A549 (cell line): ENCODE data around the gene WNT7B. TPM values are rescaled to one million over a fixed set of nuclear protein-coding genes. Genes with fewer than 3 reads are reported as not detected.

Experiments used
- ATAC-seq, 2 experiments: fragments of 200-7000 bp in 1 of 2; fragments of >200 bp in 1 of 2; cut with Nextera tagmentation in 1 of 2; cut with Tn5 transposase in 1 of 2; 3 replicates each; pipeline versions ENCODE4 v1.8.0 to v1.9.1; 2018 to 2020; ENCODE audit warnings: mild to moderate bottlenecking in 1 of 2, moderate library complexity in 1 of 2
- CTCF ChIA-PET: fragments of 300-600 bp; sonication (Branson Sonifier 250); formaldehyde crosslinking; extraction: SDS; loops from one replicate; lab custom pipeline; 2021; ENCODE audit warnings: antibody characterized with exemption, inconsistent platforms; lab: Yijun Ruan, JAX
- POLR2A ChIA-PET: fragments of 350-600 bp; formaldehyde crosslinking; extraction: SDS; loops from one replicate; lab custom pipeline; 2021; ENCODE audit warnings: antibody characterized with exemption, inconsistent platforms; lab: Yijun Ruan, JAX
- DNase-seq, 2 experiments: peaks; one replicate each; pipeline versions ENCODE4 v3.0.0 to v3.0.0-alpha.2; 2011 to 2016; ENCODE audit warnings: low read depth in 1 of 2, low spot score in 1 of 2
- FAIRE-seq: peaks from 2 replicates; lab custom pipeline; 2011; peaks lifted over from hg19 to GRCh38; lab: Jason Lieb, UNC
- H3K27ac ChIP-seq, 2 experiments: fragments of >200 bp; sonication (Bioruptor Twin); formaldehyde crosslinking; 3 replicates each; pipeline ENCODE4 v1.5.1; 2016 to 2017
- H3K4me1 ChIP-seq: fragments of >200 bp; sonication (Bioruptor Twin); formaldehyde crosslinking; 3 replicates; pipeline ENCODE4 v1.6.1; 2016
- H3K4me2 ChIP-seq: fragments of >200 bp; sonication (Bioruptor Twin); formaldehyde crosslinking; 3 replicates; pipeline ENCODE4 v1.6.1; 2016
- H3K4me3 ChIP-seq: fragments of >200 bp; sonication (Bioruptor Twin); formaldehyde crosslinking; 3 replicates; pipeline ENCODE4 v1.5.1; 2016
- H3K9me3 ChIP-seq: fragments of >200 bp; sonication (Bioruptor Twin); formaldehyde crosslinking; 3 replicates; pipeline ENCODE4 v1.6.1; 2016
- CHD2 ChIP-seq: fragments of 150-350 bp; IDR thresholded peaks from 2 replicates; pipeline ENCODE4 v1.6.1; 2014; ENCODE audit warnings: low read length; ENCODE audit not compliant: partially characterized antibody
- CHD4 ChIP-seq: fragments of 200-600 bp; sonication (generic); IDR thresholded peaks from 2 replicates; pipeline ENCODE4 v1.6.1; 2016; ENCODE audit warnings: antibody characterized with exemption, mild to moderate bottlenecking, borderline replicate concordance
- EHMT2 ChIP-seq: fragments of 200-600 bp; sonication (generic); IDR thresholded peaks from 2 replicates; pipeline ENCODE4 v1.6.1; 2016; ENCODE audit warnings: antibody characterized with exemption, low read depth, mild to moderate bottlenecking, moderate library complexity
- ELK1 ChIP-seq: fragments of 150-350 bp; IDR thresholded peaks from 2 replicates; pipeline ENCODE4 v1.6.1; 2014; ENCODE audit warnings: low read depth, mild to moderate bottlenecking, low read length
- EP300 ChIP-seq, 2 experiments: fragments of >200 bp; sonication (Bioruptor Twin); formaldehyde crosslinking; IDR thresholded peaks; 2 replicates in 1 of 2; 3 replicates in 1 of 2; pipeline ENCODE4 v1.6.1; 2016 to 2017
- ESRRA ChIP-seq: fragments of 150-350 bp; IDR thresholded peaks from 2 replicates; pipeline ENCODE4 v1.6.1; 2014; ENCODE audit warnings: mild to moderate bottlenecking, low read length, borderline replicate concordance
- GATA3 ChIP-seq: IDR thresholded peaks from 2 replicates; pipeline ENCODE4 v1.6.1; 2012; ENCODE audit warnings: borderline replicate concordance
- HDAC2 ChIP-seq: fragments of 200-600 bp; sonication (generic); IDR thresholded peaks from 2 replicates; pipeline ENCODE4 v1.6.1; 2016
- HEYL ChIP-seq: fragments of 250-450 bp; sonication (Bioruptor Pico); IDR thresholded peaks from 2 replicates; pipeline ENCODE4 v1.8.0; 2021; ENCODE audit warnings: mild to moderate bottlenecking, moderate library complexity
- JUN ChIP-seq, 2 experiments: fragments of >200 bp; sonication (Bioruptor Twin); formaldehyde crosslinking; IDR thresholded peaks; 2 replicates in 1 of 2; 3 replicates in 1 of 2; pipeline ENCODE4 v1.6.1; 2016 to 2017
- JUNB ChIP-seq: fragments of >200 bp; sonication (Bioruptor Twin); formaldehyde crosslinking; IDR thresholded peaks from 2 replicates; pipeline ENCODE4 v1.6.1; 2016
- MAFK ChIP-seq: fragments of 450-650 bp; IDR thresholded peaks from 2 replicates; pipeline ENCODE4 v1.6.1; 2014; ENCODE audit not compliant: partially characterized antibody
- NR3C1 ChIP-seq: fragments of >200 bp; sonication (Bioruptor Twin); formaldehyde crosslinking; IDR thresholded peaks from 3 replicates; pipeline ENCODE4 v1.6.1; 2017
- PBX3 ChIP-seq: IDR thresholded peaks from 2 replicates; pipeline ENCODE4 v1.6.1; 2012
- PHF8 ChIP-seq: fragments of 200-600 bp; sonication (generic); IDR thresholded peaks from 2 replicates; pipeline ENCODE4 v1.6.1; 2016; ENCODE audit warnings: low read depth, mild to moderate bottlenecking, antibody characterized with exemption, moderate library complexity, borderline replicate concordance
- POLR2A ChIP-seq: IDR thresholded peaks from 2 replicates; pipeline ENCODE4 v1.6.1; 2012; ENCODE audit warnings: mild to moderate bottlenecking, low read length
- RAD21 ChIP-seq, 2 experiments: fragments of >200 bp in 1 of 2; sonication (Bioruptor Twin) in 1 of 2; formaldehyde crosslinking in 1 of 2; IDR thresholded peaks in 1 of 2; conservative IDR thresholded peaks in 1 of 2; 2 replicates in 1 of 2; 3 replicates in 1 of 2; pipeline ENCODE4 v1.6.1; 2012 to 2018; ENCODE audit warnings: inconsistent platforms in 1 of 2
- RARB ChIP-seq: fragments of 250-450 bp; sonication (Bioruptor Pico); IDR thresholded peaks from 2 replicates; pipeline ENCODE4 v1.8.0; 2021; ENCODE audit warnings: mild to moderate bottlenecking, moderate library complexity
- RCOR1 ChIP-seq: fragments of 150-350 bp; IDR thresholded peaks from 2 replicates; pipeline ENCODE4 v1.6.1; 2014; ENCODE audit warnings: antibody characterized with exemption, low read length, low read depth
- SMC3 ChIP-seq: fragments of >200 bp; sonication (Bioruptor Twin); formaldehyde crosslinking; IDR thresholded peaks from 3 replicates; pipeline ENCODE4 v1.6.1; 2018; ENCODE audit warnings: inconsistent platforms
- ZNF302 ChIP-seq: fragments of 250-450 bp; sonication (Bioruptor Pico); IDR thresholded peaks from 2 replicates; pipeline ENCODE4 v1.9.0; 2021; ENCODE audit warnings: inconsistent platforms, mild to moderate bottlenecking, moderate library complexity
- WGBS: methylation state at CpG from one replicate; pipeline ENCODE4 v1.1.6; 2017; ENCODE audit errors: missing lambda C conversion rate; 5-methylcytosine and 5-hydroxymethylcytosine counted together
- polyA plus RNA-seq, 4 experiments: library from polyadenylated mRNA; depleted of rRNA in 3 of 4; stranded (reverse); fragments of >200 nt; fragmentation: RNase III in 1 of 4; extraction: RNeasy Plus Mini Kit Qiagen cat#74134 plus additional on column Dnase treatment in 1 of 4; gene quantifications; 2 replicates in 3 of 4; 3 replicates in 1 of 4; pipeline ENCODE4 v1.2.3, GENCODE V29; 2011 to 2017
- TF ChIP-seq, protein P1 (sequence below): IDR thresholded peaks from 2 replicates; pipeline ENCODE4 v1.6.1; 2012
- TF ChIP-seq, protein P2 (sequence below): fragments of 250-450 bp; sonication (Bioruptor Pico); IDR thresholded peaks from 2 replicates; pipeline ENCODE4 v1.5.0; 2020; ENCODE audit warnings: low read depth, mild to moderate bottlenecking, moderate library complexity
- TF ChIP-seq, protein P3 (sequence below): fragments of >200 bp; sonication (Bioruptor Twin); formaldehyde crosslinking; IDR thresholded peaks from 3 replicates; pipeline ENCODE4 v1.5.1; 2016
- TF ChIP-seq, protein P4 (sequence below): IDR thresholded peaks from 2 replicates; pipeline ENCODE4 v1.6.1; 2012; ENCODE audit warnings: low read depth, borderline replicate concordance

The WNT7B gene
- polyA plus RNA-seq, 2 of the 4 experiments (the other 2 are of a cell fraction) = 16.9 to 80.8 TPM

GRCh38 chr22:46017166-46017565, 40.2 kb upstream of the WNT7B start:
- no peak overlapping the region; a peak in 1 of 6 replicates for H3K27ac ChIP-seq
- FAIRE-seq (no peak), ATAC-seq (no peak)

GRCh38 chr22:46013460-46014416, 36.8 kb upstream of the WNT7B start:
- ChIA-PET CTCF (interaction anchor here (0.6 to 5.4 kb wide), 32 partner anchors 8 to 309 kb away, joined by 3 to 38 read pairs (median 6); no protein-coding TSS in a partner anchor), POLR2A (interaction anchor here (0.7 to 4.7 kb wide), 10 partner anchors 8 to 74 kb away, joined by 3 to 63 read pairs (median 6); no protein-coding TSS in a partner anchor)
- peak; percentile 75 to 95 for DNase-seq
- H3K27ac ChIP-seq = peak overlapping the region; percentile 95 to 98
- WGBS = 1% methylated on average over 33 of the region's 56 CpGs
- H3K4me2 ChIP-seq = peak overlapping the region; percentile 89
- H3K9me3 ChIP-seq = peaks cover 10% of the 10 kb centered on the region; the same call in 2 of the 3 replicates
- H3K4me1 ChIP-seq = peaks cover 35% of the 10 kb centered on the region
- no peak for FAIRE-seq
- ATAC-seq = peak; percentile 96 to 98
- peak overlapping the region; percentile 52 for H3K4me3 ChIP-seq
- peak; percentile 80 for TF ChIP-seq MAFK
- TF ChIP-seq RARB (CRISPR knock-in tag) = no peak
- 0 out of 2 replicates have a peak, but pooled peaks have one; percentile 39 for TF ChIP-seq PHF8
- peak; percentile 62; the same call in 1 of the 2 replicates for TF ChIP-seq JUNB
- TF ChIP-seq CHD2 = no peak
- TF ChIP-seq, protein P1, sequence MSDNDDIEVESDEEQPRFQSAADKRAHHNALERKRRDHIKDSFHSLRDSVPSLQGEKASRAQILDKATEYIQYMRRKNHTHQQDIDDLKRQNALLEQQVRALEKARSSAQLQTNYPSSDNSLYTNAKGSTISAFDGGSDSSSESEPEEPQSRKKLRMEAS = peak; percentile 55
- peak in 1 of 2 experiments; percentile 14; a peak in 1 of 5 replicates for TF ChIP-seq EP300 (IDR thresholded peaks at IDR 0.05)
- peak; percentile 53 to 70 for TF ChIP-seq RAD21 (conservative IDR thresholded peaks at IDR 0.05 in 1 of 2, IDR thresholded peaks at IDR 0.05 in 1 of 2)
- TF ChIP-seq POLR2A = peak; percentile 45
- TF ChIP-seq, protein P2, sequence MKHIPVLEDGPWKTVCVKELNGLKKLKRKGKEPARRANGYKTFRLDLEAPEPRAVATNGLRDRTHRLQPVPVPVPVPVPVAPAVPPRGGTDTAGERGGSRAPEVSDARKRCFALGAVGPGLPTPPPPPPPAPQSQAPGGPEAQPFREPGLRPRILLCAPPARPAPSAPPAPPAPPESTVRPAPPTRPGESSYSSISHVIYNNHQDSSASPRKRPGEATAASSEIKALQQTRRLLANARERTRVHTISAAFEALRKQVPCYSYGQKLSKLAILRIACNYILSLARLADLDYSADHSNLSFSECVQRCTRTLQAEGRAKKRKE (CRISPR knock-in tag) = no peak
- TF ChIP-seq SMC3 = peak; percentile 69
- TF ChIP-seq RCOR1 = no peak
- TF ChIP-seq, protein P3, sequence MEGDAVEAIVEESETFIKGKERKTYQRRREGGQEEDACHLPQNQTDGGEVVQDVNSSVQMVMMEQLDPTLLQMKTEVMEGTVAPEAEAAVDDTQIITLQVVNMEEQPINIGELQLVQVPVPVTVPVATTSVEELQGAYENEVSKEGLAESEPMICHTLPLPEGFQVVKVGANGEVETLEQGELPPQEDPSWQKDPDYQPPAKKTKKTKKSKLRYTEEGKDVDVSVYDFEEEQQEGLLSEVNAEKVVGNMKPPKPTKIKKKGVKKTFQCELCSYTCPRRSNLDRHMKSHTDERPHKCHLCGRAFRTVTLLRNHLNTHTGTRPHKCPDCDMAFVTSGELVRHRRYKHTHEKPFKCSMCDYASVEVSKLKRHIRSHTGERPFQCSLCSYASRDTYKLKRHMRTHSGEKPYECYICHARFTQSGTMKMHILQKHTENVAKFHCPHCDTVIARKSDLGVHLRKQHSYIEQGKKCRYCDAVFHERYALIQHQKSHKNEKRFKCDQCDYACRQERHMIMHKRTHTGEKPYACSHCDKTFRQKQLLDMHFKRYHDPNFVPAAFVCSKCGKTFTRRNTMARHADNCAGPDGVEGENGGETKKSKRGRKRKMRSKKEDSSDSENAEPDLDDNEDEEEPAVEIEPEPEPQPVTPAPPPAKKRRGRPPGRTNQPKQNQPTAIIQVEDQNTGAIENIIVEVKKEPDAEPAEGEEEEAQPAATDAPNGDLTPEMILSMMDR = peak; percentile 61

More at GRCh38 chr22:46017166-46017565, 40.2 kb upstream of the WNT7B start:
- Histone ChIP-seq H3K4me1 (peaks cover 48% of the 10 kb centered on the region), H3K9me3 (no peaks in the 10 kb centered on the region), H3K4me3 (no peak overlapping the region), H3K4me2 (no peak overlapping the region)
- CTCF ChIA-PET = interaction anchor here (0.9 to 2.9 kb wide), 7 partner anchors 9 to 66 kb away, joined by 3 to 17 read pairs (median 5); no protein-coding TSS in a partner anchor
- no peak for DNase-seq
- TF ChIP-seq PBX3 (no peak), PHF8 (no peak), ESRRA (no peak), GATA3 (no peak), HDAC2 (no peak), ELK1 (no peak), ZNF302 (CRISPR knock-in tag) (no peak), HEYL (no peak), RCOR1 (no peak), JUN (IDR thresholded peaks at IDR 0.05) (no peak), EHMT2 (no peak), CHD4 (no peak), NR3C1 (no peak)
- TF ChIP-seq, protein P3 = no peak
- TF ChIP-seq, protein P4, sequence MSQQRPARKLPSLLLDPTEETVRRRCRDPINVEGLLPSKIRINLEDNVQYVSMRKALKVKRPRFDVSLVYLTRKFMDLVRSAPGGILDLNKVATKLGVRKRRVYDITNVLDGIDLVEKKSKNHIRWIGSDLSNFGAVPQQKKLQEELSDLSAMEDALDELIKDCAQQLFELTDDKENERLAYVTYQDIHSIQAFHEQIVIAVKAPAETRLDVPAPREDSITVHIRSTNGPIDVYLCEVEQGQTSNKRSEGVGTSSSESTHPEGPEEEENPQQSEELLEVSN = no peak
- POLR2A ChIA-PET = interaction anchor here (0.6 to 4.7 kb wide), 2 partner anchors 19 to 65 kb away, joined by 4 to 63 read pairs; no protein-coding TSS in a partner anchor
- 89% methylated on average over 2 of the region's 2 CpGs for WGBS
